Tibial nerve (tissue), 4 donors: ENCODE results near the gene DISC1. TPM values are rescaled to one million over a fixed set of nuclear protein-coding genes. Genes with fewer than 3 reads are reported as not detected.

Experiments
- DNase-seq, 2 donors: peaks; one replicate each; pipeline ENCODE4 v3.0.0-alpha.2; 2019; ENCODE audit warnings: low spot score in 2 of 2
- H3K27ac ChIP-seq, 4 donors: fragments of 200-600 bp; sonication (generic) in 3 of 4; one replicate each; pipeline ENCODE4 v1.5.1; 2017 to 2019; ENCODE audit warnings: mild to moderate bottlenecking in 1 of 4
- H3K27me3 ChIP-seq, 2 donors: fragments of 200-600 bp; sonication (generic) in 1 of 2; one replicate each; pipeline versions ENCODE4 v1.5.1 to v1.6.0; 2017 to 2019
- H3K36me3 ChIP-seq, 3 donors: fragments of 200-600 bp; sonication (generic); one replicate each; pipeline ENCODE4 v1.5.1; 2018 to 2019
- H3K4me1 ChIP-seq, 4 donors: fragments of 200-600 bp; sonication (generic) in 3 of 4; one replicate each; pipeline ENCODE4 v1.5.1; 2017 to 2019
- H3K4me3 ChIP-seq, 4 donors: fragments of 200-600 bp; sonication (generic) in 3 of 4; one replicate each; pipeline ENCODE4 v1.5.1; 2017 to 2019; ENCODE audit warnings: mild to moderate bottlenecking in 1 of 4, moderate library complexity in 1 of 4
- H3K9me3 ChIP-seq, 4 donors: fragments of 200-600 bp; sonication (generic) in 3 of 4; one replicate each; pipeline ENCODE4 v1.5.1; 2017 to 2019
- EP300 ChIP-seq, 2 donors: sonication (generic); formaldehyde crosslinking; IDR thresholded peaks; one replicate each; pipeline ENCODE4 v1.6.1; 2017; ENCODE audit warnings: antibody characterized with exemption in 2 of 2, mild to moderate bottlenecking in 1 of 2
- POLR2A ChIP-seq, 2 donors: fragments of 450-650 bp; IDR thresholded peaks; one replicate each; pipeline ENCODE4 v1.6.1; 2017; ENCODE audit warnings: antibody characterized with exemption in 2 of 2, mild to moderate bottlenecking in 2 of 2, moderate library complexity in 2 of 2
- WGBS, 2 donors: methylation state at CpG; one replicate each; pipeline ENCODE4 v1.1.5; 2018; 5-methylcytosine and 5-hydroxymethylcytosine counted together
- total RNA-seq, 4 donors: library from RNA; depleted of rRNA; stranded (reverse); fragments of >200 nt; gene quantifications; one replicate each; pipeline ENCODE4 v1.1.0, GENCODE V29; 2016
- TF ChIP-seq, protein P1 (sequence below), 5 experiments: fragments of 200-600 bp in 3 of 5; fragments of 450-650 bp in 2 of 5; sonication (generic) in 3 of 5; IDR thresholded peaks; one replicate each; pipeline ENCODE4 v1.5.1; 2016 to 2019; ENCODE audit warnings: antibody characterized with exemption in 5 of 5, mild to moderate bottlenecking in 3 of 5, moderate library complexity in 2 of 5

Gene DISC1
- total RNA-seq, 4 donors from 2014 or later = 29.9 to 39.0 (median 32.7) TPM

DNA sequence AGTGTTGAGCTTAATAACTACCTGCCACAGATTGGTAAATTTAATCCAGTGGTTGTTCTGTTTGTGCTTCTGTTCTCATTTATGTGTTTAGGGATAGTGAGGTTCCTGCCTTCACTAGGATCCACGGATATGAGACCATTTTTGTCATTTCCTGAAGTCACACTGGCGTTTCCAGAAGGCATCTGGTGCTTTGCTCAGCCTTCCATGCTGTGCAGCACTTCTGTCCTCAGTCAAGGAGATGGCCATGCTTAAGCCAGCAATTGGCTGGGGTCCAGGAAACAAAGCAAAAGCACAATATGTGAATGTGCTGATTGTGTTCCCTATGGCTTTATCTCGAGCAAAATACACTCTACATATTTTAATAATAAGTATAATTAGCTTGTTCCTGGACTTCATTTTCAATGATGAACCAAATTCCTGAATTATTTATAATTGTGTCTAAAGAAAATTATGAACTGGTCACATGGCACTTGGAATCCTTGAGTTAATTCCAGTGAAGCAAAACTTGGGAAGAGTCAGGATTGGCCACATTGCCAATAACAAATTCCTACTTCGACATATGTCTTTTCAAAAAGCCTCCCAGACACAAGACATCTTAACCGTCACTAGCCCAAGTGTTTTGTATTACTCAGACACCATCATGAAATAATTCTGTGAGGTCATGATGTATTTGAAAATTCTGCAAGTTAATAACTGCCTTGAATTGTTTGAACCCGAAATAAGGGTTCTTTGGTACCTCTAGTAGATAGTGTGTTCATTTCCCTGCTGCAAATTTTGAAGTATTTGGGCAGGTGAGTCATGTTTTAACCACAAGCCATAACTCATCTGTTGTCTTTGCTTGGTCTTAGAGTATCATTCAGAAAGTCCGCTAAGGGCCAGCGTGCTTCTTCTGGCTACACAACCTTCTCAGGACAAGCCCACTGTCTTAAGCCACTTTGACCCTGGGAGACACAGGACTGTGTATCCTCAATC lies 412.4 kb downstream of the DISC1 start:
- Histone ChIP-seq H3K27ac (no peak overlapping the region), H3K4me1 (peaks cover 0 to 10% (median 5%) of the 10 kb centered on the region in 4 donors), H3K4me3 (no peak overlapping the region), H3K36me3 (peaks cover 0 to 23% (median 0%) of the 10 kb centered on the region in 3 donors), H3K9me3 (no peaks in the 10 kb centered on the region), H3K27me3 (no peaks in the 10 kb centered on the region)
- DNase-seq = no peak
- 63 to 64% methylated on average over 8 of the region's 8 CpGs for WGBS, 2 donors
- TF ChIP-seq, protein P1, sequence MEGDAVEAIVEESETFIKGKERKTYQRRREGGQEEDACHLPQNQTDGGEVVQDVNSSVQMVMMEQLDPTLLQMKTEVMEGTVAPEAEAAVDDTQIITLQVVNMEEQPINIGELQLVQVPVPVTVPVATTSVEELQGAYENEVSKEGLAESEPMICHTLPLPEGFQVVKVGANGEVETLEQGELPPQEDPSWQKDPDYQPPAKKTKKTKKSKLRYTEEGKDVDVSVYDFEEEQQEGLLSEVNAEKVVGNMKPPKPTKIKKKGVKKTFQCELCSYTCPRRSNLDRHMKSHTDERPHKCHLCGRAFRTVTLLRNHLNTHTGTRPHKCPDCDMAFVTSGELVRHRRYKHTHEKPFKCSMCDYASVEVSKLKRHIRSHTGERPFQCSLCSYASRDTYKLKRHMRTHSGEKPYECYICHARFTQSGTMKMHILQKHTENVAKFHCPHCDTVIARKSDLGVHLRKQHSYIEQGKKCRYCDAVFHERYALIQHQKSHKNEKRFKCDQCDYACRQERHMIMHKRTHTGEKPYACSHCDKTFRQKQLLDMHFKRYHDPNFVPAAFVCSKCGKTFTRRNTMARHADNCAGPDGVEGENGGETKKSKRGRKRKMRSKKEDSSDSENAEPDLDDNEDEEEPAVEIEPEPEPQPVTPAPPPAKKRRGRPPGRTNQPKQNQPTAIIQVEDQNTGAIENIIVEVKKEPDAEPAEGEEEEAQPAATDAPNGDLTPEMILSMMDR (IDR thresholded peaks at IDR 0.05) = no peak

DNA sequence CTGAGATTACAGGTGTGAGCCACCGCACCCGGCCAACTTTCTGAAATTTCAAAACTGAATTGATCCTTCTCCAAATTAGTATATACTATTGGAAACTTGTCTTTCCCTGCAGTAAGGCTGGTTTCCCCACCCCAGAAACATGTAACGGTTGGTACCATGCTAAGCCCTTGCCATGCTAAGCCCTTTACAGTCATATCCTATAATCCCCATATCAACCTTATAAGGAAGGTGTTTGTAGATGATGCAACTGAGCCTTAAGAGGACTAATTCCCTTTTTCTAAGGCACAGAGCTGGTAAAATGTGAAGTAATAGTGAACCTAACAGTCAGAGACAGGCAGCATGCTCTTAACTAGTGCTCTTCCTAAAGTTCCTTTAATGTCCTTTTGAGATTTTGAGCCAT lies 413.7 kb downstream of the DISC1 start:
- WGBS, 2 donors = 95 to 97% methylated on average over 3 of the region's 3 CpGs
- no peak overlapping the region for H3K4me3 ChIP-seq
- H3K9me3 ChIP-seq = no peaks in the 10 kb centered on the region
- no peaks in the 10 kb centered on the region for H3K27me3 ChIP-seq
- H3K27ac ChIP-seq = no peak overlapping the region
- peaks cover 0 to 12% (median 0%) of the 10 kb centered on the region in 3 donors for H3K36me3 ChIP-seq
- no peak for DNase-seq
- peaks cover 0 to 10% (median 5%) of the 10 kb centered on the region in 4 donors for H3K4me1 ChIP-seq
- TF ChIP-seq POLR2A (IDR thresholded peaks at IDR 0.05) (no peak), EP300 (IDR thresholded peaks at IDR 0.05) (no peak)
- TF ChIP-seq, protein P1 (IDR thresholded peaks at IDR 0.05) = no peak

DNA sequence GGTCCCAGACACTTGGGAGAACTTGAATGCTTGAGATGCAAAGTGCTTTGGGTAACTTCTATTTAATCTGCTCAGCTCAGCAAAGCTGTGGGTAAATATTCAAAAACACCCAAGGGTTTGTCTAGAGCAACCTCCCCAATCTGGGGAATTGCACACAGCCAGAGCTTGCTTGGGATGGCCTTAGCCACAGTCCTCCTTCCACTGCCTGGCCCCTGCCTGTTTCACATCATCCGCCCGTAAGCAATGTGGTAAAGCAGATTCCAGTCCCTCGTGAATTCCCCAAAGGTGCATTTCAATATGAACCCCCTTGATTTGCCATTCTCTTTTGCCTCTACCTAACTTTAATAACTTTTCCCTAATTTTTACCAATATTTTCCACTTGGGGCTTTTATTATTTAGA lies 418.1 kb downstream of the DISC1 start:
- Histone ChIP-seq H3K36me3 (no peaks in the 10 kb centered on the region), H3K27ac (no peak overlapping the region), H3K9me3 (no peaks in the 10 kb centered on the region), H3K27me3 (no peaks in the 10 kb centered on the region), H3K4me3 (no peak overlapping the region), H3K4me1 (no peaks in the 10 kb centered on the region)
- TF ChIP-seq, protein P1 (IDR thresholded peaks at IDR 0.05) = no peak
- TF ChIP-seq POLR2A (IDR thresholded peaks at IDR 0.05) = no peak
- TF ChIP-seq EP300 (IDR thresholded peaks at IDR 0.05) = no peak
- DNase-seq = no peak
- 95% methylated on average over 3 of the region's 3 CpGs for WGBS, 2 donors

- H3K27me3 ChIP-seq = no peaks in the 10 kb centered on the region
- DNase-seq = no peak
- no peaks in the 10 kb centered on the region for H3K4me1 ChIP-seq
- H3K27ac ChIP-seq = no peak overlapping the region
- no peaks in the 10 kb centered on the region for H3K9me3 ChIP-seq
- no peaks in the 10 kb centered on the region for H3K36me3 ChIP-seq
- 85 to 87% methylated on average over 8 of the region's 8 CpGs for WGBS, 2 donors
- no peak overlapping the region for H3K4me3 ChIP-seq
- TF ChIP-seq EP300 (IDR thresholded peaks at IDR 0.05) (no peak), POLR2A (IDR thresholded peaks at IDR 0.05) (no peak)
- TF ChIP-seq, protein P1 (IDR thresholded peaks at IDR 0.05) = no peak
These were observed 418.8 kb downstream of the DISC1 start for GRCh38 chr1:232045139-232045994.
